ENCODE results near the gene CHCHD6.

CHCHD6 gene

DNA sequence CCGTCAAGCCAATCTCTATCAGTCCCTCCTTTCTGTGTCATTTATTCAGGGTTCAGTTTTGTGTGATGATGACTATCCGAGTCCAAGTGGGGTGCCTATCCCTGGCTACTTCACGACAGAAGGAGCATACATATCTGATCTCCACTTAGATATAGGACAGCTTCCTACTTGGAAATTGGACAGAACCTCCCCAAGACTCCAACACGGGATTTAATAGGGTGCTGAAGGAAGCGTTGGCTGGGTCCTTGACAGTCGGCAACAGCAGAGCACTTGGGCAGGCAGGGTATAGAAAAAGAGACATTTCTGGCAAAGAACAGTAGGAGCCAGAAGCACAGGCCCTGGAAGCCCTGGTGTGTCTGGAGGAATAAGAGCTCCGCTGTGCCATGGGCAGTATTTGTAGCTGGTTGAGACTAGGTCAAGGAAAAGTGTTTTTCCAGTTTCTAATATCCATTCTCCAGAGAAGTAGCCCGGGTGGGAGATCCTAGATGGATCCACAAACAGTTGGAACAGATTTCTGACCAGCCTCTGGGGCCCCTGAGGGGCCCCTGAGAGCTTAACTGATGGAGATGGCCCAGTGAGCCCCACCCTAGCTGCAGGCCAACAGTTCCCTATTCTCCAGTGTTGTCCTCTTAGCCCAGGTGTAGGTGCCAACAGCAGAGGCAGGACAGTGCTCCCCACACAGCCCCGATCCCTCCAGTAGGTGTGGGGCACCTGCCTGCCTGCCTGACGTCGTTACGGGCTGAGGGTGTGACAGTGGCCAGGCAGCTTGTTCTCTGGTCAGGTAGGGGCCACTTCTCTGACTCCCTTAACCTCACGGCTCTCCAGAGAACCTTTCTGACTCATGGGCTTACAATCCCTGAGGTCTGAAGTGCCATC, 130.8 kb downstream of the CHCHD6 start:
- DNase-seq: no peak

DNA sequence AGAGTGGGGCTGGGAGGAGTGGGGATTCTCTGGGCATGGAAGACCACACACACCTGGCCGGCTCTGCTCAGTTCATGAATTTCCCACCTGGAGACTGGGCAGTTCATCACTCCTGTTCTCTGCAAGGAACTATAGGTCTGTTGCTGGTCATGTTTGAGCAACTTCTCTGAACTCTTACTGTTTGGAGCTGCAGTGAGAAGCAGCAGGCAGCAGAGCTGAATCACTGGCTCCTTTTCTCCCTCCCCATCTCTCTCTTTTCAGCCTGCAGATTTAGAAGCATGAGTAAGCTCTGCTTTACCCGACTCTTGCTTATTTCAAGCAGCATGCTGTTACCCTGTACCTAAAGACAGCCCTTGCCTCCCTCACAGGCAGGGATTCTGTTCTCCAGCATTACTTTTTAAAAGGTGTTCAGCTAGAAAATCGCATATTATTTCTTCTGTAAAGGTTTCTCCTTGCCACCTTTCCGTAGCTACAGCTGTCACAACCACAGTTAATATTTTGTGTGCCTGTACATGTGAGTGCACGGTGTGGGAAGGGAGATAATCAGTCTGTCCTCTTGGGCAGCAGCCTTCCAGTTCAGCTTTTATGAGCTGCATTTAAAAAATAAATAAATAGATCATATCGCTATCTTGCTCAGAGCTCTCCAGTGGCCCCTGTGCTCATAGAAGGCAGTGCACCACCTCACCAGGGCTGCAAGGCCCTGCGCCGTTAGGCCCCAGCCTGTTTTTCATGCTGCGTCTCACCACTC, 131.6 kb downstream of the CHCHD6 start:
- no peak for DNase-seq

DNA sequence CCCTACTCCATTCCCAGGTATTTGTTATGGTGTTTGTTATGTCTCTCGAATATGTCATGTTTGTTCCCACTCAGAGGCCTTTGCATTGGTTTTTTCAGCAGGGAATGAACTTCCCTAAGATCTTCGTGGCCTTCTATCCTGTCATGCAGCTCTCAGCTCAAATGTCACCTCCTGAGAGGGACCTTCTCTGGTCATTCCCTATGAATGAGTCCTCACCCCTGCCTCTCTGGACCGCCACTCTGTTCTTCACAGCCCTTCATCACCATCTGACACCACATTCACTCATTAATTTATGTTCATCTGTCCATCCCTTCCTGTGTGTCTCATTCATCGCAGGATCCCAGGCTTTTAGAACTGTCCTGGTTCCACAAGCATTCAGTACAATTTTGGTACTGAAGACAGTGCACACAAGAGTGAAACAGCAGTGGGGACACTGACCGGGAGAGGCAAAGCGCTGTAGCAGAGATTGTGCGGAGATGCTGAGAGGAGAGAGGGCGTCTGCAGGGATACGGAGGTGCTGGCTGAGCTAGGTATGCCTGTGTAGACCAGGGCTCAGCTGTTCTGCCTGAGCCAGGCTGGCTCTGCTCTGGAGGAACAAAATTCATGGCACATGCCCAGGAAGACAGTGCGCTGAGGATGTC, 132.3 kb downstream of the CHCHD6 start:
- DNase-seq: no peak

DNA sequence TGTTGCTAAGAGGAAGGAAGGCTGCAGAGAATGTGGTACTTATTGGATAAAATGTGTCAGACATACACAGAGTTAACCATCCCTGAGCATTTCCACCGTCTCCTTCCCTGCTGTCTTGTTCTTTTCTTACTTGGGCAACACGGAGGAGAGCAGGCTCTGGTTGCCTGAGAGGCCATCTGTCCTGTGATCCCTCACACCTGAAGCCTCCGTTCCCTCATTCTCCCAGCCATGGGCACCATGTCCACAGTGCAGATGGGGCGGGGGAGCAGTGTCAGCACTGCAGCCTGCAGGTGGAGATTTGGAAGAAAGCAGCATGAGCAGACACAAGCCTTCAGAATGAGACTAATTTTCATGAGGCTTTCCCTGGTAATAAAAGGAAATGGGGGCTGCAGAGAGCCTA, 133.7 kb downstream of the CHCHD6 start:
- no peak for DNase-seq

DNA sequence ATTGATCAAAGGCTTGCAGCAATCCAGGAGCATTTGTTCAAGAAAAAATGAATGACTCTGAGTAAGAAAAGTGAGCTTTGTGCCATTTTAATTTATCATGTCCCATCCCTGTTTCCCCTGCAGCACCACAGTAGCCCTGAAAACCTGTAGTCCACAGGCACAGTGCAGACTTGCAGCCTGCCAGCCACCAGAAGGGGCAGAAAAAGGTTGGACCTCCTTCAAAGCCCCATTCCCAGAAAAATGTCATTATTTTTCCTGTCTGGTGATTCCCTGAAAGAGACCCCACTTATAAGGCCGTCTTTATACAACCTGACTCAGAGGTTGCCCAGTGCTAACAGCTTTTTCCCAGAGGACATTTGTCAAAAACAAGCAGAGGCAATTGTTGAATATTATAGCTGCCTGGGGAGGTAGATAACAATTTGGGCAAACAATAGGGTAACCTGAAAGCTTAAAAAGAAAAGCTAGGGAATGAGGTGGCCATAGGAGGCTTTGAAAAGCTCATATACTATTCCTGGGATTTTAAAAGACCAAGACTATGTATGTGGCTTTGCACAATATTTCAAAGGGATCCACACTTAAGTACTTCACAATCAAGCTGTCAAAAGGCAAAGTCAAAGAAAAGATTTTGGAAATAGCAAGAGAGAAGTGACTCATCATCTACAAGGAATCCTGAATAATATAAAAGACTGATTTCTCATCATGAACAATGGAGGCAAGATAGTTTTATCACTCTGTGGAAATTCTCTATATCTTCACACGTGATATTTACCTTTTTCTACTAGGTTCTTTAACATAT, 142.1 kb downstream of the CHCHD6 start:
- DNase-seq: no peak

DNA sequence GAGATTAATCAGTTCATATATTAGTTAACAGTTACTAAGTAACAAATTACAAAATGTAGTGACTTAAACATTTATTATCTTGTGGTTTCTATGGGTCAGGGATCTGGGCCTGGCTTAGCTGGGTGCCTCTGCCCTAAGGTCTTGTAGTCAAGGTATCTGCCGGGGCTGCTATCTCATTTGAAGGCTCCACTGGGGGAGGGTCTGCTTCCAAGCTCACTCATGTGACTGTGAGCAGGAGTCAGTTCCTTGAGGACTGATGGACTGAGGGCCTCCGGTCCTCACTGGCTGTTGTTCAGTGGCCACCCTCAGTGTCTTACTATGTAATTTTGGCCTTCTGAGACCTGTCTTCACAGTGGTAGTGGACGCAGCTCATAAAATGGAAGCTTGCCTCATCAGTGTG, 143.0 kb downstream of the CHCHD6 start:
- no peak for DNase-seq

DNA sequence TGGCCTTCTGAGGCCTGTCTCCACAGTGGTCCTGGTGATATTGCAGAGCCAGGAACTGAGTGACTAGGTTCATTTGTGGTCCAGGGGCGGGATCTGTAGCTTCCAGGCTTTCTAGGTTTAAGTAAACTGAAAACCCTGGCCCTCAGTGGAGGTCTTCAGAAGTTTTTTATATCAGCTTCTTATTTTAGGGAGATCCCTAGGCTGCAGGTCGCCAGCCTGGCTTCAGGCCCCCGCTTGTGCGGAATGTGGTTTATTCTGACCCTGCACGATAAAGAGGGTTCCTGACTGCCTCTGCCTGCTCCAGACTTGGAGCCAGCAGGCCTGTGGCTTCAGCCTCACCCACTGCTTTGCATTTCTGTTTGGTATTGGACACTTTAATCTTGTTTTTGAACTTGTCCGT, 145.0 kb downstream of the CHCHD6 start:
- DNase-seq: no peak

DNA sequence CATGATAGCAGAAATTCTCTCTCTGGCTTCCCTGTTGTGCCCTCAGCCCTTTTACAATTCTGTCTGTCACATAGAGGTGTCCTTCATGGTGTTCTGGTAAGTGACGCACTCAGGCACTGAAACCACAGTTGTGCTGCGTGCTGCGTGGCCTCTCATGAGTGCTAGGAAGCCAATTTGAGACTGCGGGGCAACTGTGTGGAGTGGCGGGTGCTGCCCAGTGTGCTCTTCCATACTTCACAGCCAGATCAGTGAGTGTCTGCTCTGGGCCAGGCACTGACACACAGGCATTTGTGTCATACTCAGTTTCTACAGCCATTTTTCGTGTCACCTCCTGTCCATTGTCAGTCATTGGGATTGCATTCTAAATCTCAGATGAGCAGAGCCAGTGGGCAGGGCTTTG, 145.7 kb downstream of the CHCHD6 start:
- DNase-seq: no peak

DNA sequence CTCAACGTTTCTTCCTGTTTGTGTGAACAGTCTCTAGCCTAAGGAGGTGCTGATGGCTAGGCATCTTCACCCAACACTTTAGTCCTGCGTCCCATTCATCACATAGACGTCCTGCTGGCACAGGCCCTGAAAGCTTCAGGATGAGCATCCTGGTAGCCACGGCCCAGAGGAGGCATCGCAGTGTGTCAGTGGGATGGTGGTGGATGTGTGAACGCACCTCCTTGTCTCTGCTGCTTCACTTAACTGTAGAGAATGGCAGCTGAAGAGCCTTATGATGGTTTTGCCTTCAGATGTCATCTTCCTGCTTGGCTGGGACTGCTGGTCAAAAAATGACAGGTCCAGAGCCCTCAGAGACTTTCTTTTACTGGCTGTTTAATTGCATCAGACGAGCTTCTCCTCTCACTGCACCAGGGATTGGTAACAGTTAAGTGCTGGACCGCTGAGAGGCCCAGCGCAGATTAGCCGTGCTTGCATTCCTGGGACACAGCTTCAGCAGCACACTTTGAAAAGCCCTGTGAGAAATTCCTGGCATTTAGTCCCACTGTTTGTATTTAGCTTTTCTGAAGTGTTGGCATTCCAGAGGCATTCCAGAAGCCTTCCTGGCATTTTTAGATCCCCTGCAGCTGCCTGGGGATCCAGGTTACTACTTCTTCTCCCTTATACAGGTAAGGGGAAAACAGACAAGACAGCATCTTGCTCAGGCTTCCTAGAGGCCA, 146.5 kb downstream of the CHCHD6 start:
- DNase-seq: no peak

DNA sequence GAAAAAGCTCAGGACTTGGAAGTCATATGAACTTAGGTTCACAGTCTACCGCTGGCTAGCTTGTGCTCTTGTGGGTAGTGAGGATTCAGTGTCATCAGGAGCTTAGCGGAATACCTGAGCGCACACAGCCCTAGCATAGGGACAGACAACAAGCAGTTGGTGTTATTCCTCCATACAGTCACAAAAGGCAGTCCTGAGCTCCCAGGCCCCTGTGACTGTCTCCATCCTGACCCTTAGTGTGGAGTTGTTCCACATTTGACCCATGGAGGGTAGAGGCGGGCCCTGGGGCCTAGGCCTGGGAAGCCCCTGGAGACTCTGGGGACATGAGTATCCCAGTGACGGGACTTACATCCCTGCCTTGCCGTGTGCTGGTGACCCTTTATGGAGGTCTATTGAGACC, 147.3 kb downstream of the CHCHD6 start:
- no peak for DNase-seq

DNA sequence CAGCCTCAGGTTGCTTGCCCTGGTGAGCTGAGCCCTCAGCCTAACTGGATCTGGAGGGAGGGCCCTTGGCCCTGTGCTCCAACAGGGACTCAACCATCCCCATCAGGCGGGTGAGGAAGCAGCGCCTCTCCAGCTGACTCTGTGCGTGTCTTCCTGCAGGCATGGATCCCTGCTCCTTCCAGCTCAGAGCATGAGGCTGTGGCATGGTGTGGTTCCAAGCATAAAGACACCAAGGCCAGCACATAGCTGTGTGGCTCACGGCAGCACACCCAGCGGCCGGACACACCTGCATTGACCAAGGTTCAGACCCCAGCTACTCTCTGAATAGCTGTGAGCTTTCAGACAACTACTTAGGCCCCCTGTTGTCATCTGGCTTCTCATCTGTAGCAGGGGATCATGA, 147.9 kb downstream of the CHCHD6 start:
- DNase-seq: no peak

DNA sequence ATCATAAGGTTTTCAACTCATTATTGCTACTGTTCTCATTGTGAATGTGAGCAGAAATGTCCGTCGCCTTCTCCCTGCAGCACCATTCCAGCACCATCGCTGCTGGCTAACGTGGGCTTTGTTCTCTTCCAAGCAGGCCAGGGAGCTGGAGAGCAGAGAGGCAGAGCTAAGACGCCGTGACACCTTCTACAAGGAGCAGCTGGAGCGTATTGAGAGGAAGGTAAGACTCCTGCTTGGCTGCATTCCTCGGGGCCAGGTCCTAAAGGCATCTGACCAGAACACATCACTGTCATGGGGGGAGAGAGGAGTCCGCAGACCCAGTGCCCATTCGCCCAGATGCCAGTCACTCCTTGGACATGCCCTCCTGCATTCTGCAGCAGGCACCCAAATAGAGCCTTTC, 148.5 kb downstream of the CHCHD6 start:
- no peak for DNase-seq

DNA sequence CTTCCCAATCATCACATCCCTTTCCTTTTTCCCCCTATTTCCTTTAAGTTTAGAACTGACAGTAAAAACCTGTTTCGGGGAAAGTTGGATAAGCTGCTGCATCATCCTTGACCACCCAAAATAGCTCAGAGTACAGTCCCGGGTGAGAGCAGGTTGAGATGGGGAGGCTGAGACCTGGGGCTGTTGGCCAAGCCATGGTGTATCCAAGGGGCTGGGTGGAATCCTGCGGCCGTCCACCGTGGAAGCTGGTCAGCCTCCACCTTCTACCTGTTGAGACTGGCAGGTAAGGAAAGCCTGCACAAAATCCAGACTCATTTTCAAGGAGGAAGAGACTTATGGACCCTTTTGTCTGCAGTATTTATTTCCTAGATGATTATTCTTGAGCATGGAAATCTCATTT, 150.6 kb downstream of the CHCHD6 start:
- no peak for DNase-seq

DNA sequence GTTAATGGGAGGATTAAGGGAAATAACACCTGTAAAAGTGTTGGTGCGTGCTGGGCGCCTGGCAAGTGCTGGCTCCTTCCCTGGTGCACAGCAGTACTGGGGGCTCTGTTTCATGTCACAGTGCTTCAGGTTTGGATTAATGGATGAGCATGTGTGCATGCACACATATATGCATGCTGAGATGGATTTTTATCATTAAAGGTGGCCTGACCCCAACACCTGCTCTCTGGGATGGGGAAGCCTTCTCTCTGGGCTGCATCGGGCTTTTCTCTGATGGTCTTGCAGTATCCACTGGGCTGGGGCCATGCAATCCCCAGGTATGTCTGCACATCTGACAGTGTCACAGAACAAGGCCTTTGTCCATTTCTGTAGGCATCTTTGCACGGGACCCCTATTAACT, 151.3 kb downstream of the CHCHD6 start:
- no peak for DNase-seq

DNA sequence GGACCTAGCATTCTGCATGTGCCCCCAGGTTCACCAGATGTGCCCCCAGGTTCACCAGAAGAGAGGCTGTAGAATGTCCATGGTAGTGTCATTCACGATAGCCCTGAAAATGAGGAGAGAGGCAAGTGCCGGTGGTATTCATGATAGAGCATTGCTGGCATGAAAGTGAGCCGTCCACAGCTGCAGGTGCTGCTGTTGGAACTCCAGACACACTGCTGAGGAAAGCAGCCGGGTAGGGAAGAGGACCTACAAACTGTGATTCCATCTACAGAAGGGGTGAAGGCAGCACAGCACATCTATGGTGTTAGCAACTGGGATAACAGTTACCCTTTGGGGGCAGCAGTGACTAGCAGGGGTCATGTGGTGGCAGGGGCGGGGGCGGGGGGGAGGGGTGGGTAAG, 153.9 kb downstream of the CHCHD6 start:
- DNase-seq: no peak

DNA sequence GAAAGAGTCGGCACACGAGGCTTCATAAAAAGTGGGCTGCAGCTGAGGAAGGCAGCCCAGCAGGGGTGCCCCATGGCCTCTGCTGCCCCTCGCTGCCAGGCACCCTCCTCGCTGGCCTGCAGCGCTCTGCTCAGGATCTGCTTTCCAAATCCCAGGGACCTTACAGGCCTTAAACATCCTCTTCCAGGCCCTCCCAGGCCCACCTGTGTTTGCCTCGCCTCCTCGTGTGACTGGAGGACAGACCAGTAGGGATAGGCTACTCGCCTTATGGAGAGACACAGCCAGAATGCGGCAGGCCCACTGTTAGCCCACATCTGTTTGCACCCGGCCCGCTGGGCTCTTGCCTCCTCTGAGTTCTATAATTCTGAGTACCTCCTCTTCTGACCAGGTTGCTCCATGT, 154.4 kb downstream of the CHCHD6 start:
- DNase-seq: no peak

DNA sequence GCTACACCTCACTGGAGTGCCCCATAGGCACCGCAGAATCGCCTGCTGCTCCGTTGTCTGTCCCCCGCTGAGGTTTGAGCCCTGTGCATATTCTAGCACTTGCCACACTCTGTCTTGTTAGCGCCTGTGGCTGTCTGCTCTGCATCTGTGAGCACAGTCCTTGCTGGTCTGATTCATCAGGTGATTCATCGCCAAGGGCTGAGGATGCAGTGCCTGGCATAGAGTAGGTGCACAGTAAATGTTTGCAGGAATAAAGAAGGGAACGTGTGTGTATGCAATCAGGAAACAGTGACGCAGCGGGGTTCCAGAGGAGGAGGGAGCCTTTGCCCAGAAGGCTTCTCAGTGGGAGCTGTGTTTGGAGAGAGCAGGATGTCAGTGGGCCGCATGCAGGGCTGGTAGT, 154.8 kb downstream of the CHCHD6 start:
- DNase-seq: no peak

DNA sequence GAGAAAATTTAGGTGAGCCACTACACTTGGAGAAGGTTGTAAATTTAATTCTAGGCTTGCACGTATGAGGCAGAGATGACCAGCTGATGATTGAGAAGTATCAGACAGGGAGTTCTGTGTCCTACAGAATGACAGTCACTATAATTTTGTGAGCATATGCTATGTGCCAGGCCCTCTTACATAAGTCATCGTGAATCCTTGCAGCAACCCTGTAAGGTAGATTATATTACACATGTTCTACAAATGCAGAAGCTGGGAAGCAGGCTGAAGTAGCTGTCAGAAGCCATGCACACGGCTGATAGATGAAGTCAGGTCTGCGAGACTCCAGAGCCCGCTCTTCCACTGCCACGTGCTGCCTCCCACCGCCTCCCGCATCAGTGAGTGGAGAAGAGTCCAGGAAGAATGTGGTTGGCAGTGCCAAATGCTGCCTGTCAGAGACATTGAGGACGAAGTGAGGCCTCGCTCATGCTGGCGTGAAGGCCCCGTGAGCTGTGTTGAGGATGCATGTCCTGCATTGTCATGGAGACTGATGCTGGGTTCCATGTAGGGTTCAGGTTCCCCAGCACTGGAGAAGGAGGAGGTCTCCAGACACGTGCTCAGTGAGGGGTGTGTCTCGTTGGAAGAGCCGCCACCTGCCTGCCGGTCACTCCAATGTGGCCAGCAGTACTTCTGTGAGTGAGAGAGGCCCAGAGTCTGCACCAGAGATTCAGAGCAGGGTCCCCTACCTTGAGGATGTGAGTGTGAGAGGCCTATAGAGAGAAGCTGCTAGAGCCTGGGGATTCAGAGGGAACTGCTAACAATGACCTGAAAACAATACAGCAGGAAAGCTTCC, 155.6 kb downstream of the CHCHD6 start:
- DNase-seq: no peak

DNA sequence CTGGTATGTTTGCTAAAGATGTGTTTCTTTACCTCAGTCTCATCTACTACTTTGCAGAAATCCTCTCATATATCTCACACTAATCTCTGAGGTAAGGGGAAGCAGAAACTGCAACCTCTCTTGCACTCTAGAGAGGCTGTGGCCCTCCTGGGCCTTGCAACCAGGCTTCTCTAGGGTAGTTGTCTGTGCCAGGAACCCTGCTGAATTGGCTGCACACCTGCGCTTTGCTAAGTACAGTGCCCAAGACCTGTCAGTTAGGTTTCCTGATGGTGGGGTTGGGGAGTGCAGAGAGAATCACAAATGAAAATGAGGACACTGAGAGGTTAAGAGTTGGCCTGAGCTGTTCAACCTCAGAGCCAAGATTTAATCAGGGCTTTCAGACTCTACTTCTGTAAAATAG, 161.7 kb downstream of the CHCHD6 start:
- DNase-seq: no peak

DNA sequence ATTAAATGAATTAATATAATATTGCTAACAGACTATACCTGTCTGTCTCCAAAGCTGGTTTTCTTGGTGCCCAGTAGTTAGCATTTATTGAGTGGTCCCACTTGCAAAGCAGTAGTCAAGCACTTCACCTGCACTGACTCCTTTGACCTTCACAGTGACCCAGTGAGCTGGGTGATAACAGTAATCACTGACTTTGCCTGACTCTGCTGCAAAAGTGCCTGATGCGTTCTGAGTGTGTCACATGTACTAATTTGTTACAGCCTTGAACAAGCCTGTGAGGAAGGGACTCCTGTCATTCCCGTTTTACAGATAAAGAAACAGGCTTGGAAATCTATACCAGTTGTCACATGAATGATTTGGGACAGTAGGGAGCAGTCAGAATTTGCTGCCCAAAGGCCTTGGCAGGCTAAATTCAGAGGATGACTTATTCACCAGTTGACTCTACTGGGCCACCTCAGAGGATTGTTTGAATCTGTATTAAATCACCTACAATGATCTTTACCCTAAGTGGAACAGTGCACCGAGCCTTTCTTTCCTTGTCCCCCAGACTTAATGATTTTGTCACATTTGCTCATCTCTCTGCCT, 162.2 kb downstream of the CHCHD6 start:
- DNase-seq: no peak

All from midbrain (tissue), 1 donor.